ENCODE data around the gene STK24. TPM values are rescaled to one million over a fixed set of nuclear protein-coding genes. Genes with fewer than 3 reads are reported as not detected.
A peak's percentile ranks its signal among the peaks of the same experiment; 100 is the strongest.

STK24 gene
- total and polyA plus RNA-seq, 7 donors, result 27.2 to 58.1 (median 34.3) TPM

GRCh38 chr13:98478189-98479129, 98.4 kb downstream of the STK24 start:
- peaks cover 36% of the 10 kb centered on the region for H3K4me1 ChIP-seq
- WGBS, 3 donors, result 49 to 59% (median 56%) methylated on average over 16 of the region's 16 CpGs
- intact Hi-C loops (cut with DNase I), result no loop called here
- no peak overlapping the region for H3K27ac ChIP-seq
- no peak for DNase-seq
- H3K27me3 ChIP-seq (ENCODE audit: insufficient read depth in 3 of 3, low read length in 2 of 3), result no peaks in the 10 kb centered on the region
- no peak for ATAC-seq
- H3K9me3 ChIP-seq, result no peaks in the 10 kb centered on the region
- TF ChIP-seq CTCF (IDR thresholded peaks at IDR 0.05), result no peak
- peaks cover 0 to 15% of the 10 kb centered on the region in 2 donors for H3K36me3 ChIP-seq (ENCODE audit: insufficient read depth in 1 of 2, low read depth in 1 of 2)
- H3K4me3 ChIP-seq, result no peak overlapping the region

GRCh38 chr13:98476538-98476966, 100.4 kb downstream of the STK24 start:
- H3K27ac ChIP-seq, result no peak overlapping the region
- TF ChIP-seq CTCF (IDR thresholded peaks at IDR 0.05), result no peak
- intact Hi-C loops (cut with DNase I), result no loop called here
- peaks cover 0 to 24% of the 10 kb centered on the region in 2 donors for H3K36me3 ChIP-seq (ENCODE audit: insufficient read depth in 1 of 2, low read depth in 1 of 2)
- no peak overlapping the region for H3K4me3 ChIP-seq
- peak; percentile 69 to 76 for DNase-seq
- no peaks in the 10 kb centered on the region for H3K9me3 ChIP-seq
- peaks cover 17% of the 10 kb centered on the region for H3K4me1 ChIP-seq
- H3K27me3 ChIP-seq (ENCODE audit: insufficient read depth in 3 of 3, low read length in 2 of 3), result no peaks in the 10 kb centered on the region
- peak; percentile 50 to 78 (median 72) for ATAC-seq
- 41 to 52% (median 46%) methylated on average over 13 of the region's 13 CpGs for WGBS, 3 donors

- TF ChIP-seq CTCF (IDR thresholded peaks at IDR 0.05), result no peak
- Histone ChIP-seq H3K27ac (no peak overlapping the region), H3K4me1 (peaks cover 13% of the 10 kb centered on the region), H3K36me3 (ENCODE audit: insufficient read depth in 1 of 2, low read depth in 1 of 2) (peaks cover 0 to 29% of the 10 kb centered on the region in 2 donors), H3K9me3 (no peaks in the 10 kb centered on the region), H3K4me3 (no peak overlapping the region), H3K27me3 (ENCODE audit: insufficient read depth in 3 of 3, low read length in 2 of 3) (no peaks in the 10 kb centered on the region)
- intact Hi-C loops (cut with DNase I), result no loop called here
- WGBS, 3 donors, result 51 to 63% (median 57%) methylated on average over 5 of the region's 5 CpGs
- ATAC-seq (no peak), DNase-seq (no peak)
These were observed 100.8 kb downstream of the STK24 start for GRCh38 chr13:98476106-98476505.

GRCh38 chr13:98475522-98475921, 101.4 kb downstream of the STK24 start:
- TF ChIP-seq CTCF (IDR thresholded peaks at IDR 0.05), result no peak
- DNase-seq, result no peak
- no peak overlapping the region for H3K27ac ChIP-seq
- H3K4me1 ChIP-seq, result peaks cover 8% of the 10 kb centered on the region
- H3K9me3 ChIP-seq, result no peaks in the 10 kb centered on the region
- H3K27me3 ChIP-seq (ENCODE audit: insufficient read depth in 3 of 3, low read length in 2 of 3), result no peaks in the 10 kb centered on the region
- peaks cover 0 to 33% of the 10 kb centered on the region in 2 donors for H3K36me3 ChIP-seq (ENCODE audit: insufficient read depth in 1 of 2, low read depth in 1 of 2)
- 66 to 79% (median 67%) methylated on average over 13 of the region's 13 CpGs for WGBS, 3 donors
- H3K4me3 ChIP-seq, result no peak overlapping the region
- intact Hi-C loops (cut with DNase I), result no loop called here
- ATAC-seq, result no peak
